ENCODE data around the gene POMT2.

Gene POMT2

GRCh38 chr14:77236814-77237213 lies 83.9 kb downstream of the POMT2 start:
- no peak for DNase-seq

GRCh38 chr14:77231721-77232120 lies 89.0 kb downstream of the POMT2 start:
- no peak for DNase-seq

- no peak for DNase-seq
These were observed 89.8 kb downstream of the POMT2 start for GRCh38 chr14:77230914-77231313.

- DNase-seq, result no peak
These were observed 92.6 kb downstream of the POMT2 start for GRCh38 chr14:77228056-77228455.

- DNase-seq, result no peak
These were observed 94.7 kb downstream of the POMT2 start for GRCh38 chr14:77225892-77226557.

GRCh38 chr14:77225254-77225653 lies 95.4 kb downstream of the POMT2 start:
- DNase-seq, result no peak
